ENCODE results near the gene NOC2L.

The NOC2L gene

DNA sequence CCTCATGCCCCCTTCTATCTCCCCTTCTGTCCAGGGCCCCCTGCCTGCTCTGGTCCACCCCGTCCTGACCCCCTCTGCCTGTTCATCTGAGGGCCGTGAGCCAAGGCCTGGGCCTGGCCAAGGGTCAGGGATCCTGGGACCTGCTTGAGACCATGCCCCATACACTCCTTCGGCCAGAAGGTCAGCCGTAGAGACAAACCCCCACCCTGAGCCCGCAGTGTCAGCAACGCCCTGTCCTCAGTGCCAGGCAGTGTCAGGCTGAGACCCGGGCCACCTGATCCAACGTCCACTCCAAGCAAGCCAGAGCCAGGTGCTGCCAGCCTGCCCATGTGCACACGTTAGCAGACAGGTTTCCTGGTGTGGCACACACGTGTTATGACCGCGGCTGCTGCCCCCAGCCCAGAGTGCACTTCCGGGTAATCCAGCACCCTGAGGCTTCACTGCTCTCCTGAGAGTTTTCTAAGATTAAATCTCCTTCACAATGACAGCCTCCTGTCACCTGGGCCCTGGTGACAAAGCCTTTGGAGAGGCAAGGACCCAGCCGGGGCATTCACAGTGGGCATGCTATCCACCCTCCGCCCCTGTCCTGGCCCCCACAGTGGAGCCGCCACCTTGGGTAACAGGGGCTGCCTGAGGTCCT is 45.4 kb downstream of the NOC2L start:
- DNase-seq: peak; percentile 31

DNA sequence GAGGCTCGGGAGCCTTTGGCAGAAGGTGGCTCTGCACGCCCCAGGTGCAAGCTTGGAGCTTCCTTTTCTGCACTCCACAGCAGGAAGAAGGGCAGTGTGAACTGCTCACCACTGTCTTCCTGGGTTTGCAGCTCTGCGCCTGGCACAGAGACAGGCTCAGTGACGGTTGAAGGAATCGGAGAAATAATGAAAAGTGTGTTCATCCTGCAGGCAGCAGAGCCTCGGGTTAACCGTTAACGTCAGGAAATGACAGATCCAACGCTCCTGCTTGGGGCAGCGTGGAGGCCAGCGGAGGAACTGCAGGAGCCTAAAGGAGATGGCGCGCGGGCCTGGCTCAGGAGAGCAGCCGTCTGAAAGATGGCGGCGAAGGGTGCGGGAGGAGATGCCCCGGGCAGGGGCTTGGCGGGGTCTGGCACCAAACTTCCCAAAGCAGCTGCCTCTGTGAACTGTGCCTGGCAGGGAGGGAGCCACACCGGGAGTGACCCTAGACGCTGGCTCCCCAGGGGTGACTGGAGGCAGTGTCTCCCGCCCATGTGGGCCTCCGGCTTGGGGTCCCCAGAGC is 46.2 kb downstream of the NOC2L start:
- no peak for DNase-seq

DNA sequence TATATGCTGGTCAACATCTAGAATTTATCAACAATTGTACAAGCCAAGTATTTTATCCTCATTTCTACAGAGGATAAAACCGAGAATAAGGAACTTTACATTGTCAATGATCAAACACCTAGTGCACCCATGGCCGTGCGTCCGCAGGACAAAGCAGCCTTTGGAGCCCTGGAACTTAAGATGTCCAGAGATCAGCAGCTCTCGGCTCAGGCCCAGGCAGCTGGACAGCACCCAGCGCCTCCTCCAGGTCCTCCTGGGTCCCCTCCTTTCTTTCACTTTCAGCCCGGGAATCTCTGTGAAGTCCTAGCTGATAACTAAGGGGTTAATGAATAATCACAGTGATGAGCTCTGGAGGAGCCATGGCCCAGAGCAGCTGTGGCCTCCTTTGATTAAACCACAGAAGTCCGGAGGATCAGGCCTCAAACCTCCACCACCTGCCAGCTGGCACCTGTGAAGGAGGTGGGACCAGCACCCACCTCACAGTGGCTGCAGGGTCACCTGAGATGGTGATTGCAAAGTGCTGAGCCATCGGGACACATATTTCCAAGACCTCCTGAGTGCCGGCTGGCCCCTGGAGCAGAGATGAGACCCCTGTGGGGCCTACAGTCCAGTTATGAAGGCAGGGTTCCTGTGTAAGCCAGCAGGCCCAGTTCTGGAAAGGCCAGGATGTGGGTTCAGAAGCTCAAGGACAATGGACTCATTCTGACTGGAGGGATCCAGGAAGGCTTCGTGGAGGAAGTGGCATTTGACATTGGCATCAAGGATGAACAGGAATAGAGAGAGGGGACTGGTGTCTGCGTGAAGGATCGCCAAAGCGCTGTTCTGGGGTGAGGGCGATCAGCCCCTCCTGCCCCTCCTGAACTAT is 46.9 kb downstream of the NOC2L start:
- DNase-seq: no peak

DNA sequence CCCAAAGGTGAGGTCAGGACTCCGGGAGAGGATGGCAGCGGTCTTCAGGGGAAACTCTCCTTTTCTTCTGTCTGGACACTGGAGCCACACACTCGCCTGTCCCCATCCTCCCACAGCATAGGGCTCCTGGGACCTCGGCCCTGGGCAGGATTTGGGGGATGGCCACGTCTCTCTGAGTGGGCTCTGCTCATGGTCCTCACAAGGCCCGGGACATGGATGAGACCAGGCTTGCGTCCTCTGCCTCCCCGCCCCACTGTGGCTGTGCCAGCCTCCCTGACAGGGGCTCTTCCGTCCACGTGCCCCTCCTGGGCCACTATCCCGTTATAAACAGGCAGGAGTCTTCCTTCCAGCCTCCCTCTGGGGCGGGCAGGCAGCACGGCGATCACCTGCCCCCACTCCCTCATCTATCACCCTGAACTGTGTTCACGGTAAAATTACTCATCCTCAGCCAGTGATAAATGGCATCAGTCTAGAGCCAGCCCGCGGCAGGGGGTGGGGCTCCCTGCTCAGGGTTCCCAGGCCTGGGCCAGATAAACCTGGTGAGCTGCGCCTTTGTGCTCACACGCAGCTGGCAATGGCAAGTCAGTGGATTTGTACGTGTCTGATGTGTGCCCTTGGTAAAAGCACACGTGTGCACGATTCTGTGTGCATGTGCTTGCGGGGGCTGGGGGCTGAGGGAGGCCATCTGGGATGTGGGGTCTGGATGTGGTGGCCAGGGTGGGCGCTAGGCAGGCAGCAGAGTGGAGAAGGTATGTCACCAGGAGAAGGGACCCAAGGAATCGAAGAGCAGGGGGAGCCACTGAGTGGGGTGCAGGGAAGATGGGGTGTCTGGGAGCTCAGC is 48.0 kb downstream of the NOC2L start:
- no peak for DNase-seq

DNA sequence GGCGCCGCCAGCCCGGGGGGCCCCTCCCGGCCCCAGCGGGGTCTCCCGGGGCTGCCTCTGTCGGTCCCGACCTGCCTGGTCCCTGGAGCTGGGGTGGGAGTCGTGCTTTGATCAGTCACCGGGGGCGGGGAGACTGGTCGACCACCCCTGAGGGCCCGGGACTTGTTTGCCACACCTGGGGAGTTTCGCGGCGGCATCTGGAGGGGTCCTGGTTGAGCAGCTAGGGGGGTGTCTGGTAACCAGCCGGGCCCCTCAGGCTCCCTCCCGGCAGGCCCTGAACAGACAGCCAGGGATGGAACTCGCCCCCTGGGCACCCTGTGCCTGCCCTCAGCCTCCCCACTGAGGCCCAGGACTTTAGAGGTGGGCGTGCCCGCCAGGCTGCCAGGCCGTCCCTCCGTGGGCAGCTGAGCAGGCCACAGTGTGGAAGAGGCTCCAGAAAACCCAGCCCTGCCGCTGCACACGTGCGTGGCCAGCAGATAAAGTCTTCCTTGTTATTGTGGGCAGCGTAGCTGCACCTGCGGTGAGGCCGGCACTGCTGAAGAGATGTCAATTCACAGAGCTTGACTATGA is 48.7 kb downstream of the NOC2L start:
- DNase-seq: no peak

DNA sequence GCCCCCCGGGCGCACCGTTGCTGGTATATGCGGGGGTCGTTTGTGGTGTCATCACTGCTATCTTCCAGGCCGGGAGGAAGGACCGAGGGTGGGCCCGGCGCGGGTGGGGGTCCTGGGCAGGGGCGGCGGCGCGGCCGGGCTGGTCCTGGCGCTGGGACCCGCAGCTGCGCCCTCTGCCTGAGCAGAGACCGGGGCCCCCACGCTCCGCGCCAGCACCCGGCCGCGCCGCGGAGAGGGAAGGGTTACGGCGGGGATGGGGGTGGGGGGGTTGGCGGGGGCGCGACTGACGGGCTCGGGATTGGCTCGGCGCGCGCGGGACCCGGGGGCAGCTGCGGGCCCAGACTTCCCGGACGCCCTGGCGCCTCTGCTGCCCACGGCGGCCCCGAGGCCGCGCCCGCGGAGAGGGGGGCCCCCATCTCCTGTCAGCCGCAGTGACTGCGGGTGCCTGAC is 49.2 kb downstream of the NOC2L start:
- DNase-seq: no peak

DNA sequence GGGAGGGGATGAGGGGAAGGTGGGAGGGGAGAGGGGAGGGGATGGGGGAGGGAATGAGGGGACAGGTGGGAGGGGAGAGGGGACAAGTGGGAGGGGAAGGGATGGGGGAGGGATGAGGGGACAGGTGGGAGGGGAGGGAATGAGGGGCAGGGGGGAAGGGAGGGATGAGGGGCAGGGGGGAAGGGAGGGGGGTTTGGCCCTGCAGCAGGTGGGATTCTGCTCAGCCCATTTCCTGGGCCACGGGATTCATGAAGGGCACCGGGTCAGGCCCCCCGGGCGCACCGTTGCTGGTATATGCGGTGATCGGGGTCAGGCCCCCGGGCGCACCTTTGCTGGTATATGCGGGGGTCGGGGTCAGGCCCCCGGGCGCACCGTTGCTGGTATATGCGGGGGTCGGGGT is 50.4 kb downstream of the NOC2L start:
- DNase-seq: no peak

DNA sequence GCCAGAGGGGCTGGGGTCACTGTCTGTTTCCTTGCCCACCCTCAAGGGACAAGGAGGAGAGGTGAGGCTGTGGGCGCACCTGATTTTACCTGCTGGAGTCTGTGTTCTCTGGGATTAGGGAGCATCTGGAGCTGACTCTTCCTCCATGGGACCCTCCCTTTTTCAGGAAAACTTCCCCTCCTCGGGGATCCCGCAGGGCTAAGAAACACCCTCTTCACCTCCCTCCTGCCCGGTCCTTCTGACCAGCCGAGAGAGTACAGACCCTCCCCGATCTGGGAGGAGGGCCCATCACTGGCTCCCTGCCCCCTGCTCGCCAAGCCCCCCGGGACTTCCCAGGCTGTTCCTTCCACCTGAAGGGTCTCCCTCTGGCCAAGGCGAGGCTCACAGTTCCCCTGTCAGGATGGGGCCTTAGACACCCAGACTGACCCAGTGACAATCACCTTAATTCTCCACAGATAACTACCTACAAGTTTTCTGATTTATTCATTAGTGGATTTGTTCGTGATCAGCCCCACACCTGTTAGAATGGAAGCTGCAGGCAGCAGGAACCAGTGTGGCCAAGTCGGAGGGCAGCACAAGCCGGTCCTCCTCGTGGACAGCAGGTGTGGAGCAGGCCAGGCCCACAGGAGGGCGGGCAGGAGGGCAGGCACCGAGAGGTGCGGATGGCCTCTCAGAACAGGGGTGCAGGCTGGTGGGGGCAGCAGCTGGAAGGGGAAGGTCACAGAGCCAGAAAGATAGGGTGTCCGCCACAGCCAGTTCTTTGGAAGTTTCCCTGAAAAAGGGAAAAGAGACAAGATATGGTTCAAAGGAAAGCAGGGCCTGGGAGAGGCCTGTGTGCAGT is 51.2 kb downstream of the NOC2L start:
- no peak for DNase-seq

DNA sequence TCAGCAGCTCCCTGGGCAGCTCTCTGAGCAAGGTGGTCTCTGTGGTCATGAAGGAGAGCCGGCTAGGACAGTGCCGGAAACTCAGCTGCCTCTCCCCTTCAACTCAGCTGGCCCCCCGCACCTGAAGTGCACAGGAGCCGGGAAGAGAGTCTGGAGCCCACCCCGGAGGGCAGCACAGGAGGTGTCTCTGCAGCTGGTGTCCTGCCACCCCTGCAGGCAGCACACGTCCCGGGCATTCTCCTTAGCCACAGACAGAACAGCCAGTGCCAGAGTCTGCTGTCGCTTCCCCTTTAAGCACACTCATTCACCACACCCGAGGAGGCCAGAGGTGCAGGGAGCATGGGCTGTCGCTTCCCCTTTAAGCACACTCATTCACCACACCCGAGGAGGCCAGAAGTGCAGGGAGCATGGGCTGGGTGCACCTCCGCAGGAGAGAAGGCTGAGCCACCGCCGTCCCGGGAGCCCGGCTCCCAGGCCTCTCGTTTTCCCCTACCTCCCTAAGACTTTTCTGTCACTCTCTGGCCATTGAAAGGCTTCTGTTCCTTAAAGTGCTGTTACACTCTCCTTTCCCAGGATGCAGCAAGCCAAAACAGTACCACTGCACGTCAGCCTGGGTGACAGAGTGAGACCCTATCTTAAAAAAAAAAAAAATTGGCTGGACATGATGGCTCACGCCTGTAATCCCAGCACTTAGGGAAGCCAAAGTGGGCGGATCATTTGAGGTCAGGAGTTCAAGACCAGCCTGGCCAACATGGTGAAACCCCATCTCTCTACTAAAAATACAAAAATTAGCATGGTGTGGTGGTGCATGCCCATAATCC is 52.2 kb downstream of the NOC2L start:
- no peak for DNase-seq

DNA sequence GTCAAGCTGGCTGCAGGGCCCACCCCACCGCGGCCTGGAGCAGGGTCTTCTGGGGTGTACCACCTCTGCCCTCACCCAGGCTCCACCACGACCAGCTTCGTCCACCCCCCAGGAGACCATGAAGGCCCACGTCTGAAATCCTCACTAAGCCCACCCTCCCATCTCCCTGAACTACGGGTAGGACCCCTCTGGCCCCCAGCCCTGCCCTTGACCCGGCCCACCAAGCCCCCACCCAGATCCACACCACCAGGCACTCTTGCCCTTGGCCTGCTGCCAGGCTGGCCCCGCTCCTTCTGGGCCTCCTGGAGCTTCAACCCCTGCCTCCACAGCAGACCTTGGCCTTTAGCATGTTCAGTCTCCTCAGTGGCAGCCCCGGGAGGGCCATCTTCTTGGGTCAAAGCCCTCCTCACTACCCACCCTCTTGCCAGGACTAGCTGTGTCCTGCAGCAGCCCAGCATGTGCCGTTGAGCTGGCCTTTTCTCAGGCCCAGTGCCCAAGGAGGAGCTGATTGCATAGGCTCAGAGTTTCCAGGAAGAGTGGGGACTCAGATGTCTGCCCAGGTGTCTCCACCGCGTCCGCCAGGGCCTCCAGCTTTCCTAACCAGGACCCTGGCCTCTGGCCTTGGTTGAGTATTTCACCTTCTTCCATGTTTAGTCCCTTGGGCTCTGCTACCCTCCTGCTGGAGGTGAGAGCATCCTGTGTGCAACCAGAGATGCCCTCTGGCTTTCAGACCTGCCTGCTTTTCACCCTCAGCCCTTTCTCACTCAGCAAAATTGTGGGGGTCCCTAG is 53.1 kb downstream of the NOC2L start:
- DNase-seq: no peak

DNA sequence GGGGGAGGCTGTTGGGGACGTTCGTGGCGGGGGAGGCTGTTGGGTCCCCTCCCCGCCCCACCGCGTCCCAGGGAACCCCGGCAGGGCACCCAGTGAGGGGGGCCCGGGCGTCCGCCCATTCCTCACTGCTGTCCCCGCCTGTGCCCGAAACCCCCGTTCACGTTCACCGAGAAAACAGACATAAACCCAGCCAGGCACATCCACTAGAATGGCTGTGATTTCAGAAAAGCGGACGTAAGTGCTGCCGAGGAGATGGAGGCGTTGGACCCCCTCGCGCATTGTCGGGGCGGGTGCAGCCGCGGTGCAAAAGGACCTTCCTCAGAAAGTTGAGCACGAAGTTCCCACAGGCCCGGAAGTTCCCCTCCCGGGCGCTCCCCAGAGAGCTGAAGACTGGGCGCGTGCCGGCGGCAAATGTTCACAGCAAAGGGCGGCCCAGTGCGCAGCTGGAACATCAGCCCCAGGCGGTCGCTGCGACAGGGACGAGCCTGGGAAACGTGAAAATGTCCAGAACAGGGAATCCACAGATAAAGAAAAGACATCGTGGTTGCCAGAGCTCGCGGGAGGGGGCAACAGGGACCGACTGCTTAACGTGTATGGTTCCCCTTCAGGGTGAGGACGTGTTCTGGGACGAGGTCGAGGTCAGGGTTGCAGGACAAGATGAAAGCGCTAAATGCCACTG is 53.8 kb downstream of the NOC2L start:
- peak; percentile 24 for DNase-seq

DNA sequence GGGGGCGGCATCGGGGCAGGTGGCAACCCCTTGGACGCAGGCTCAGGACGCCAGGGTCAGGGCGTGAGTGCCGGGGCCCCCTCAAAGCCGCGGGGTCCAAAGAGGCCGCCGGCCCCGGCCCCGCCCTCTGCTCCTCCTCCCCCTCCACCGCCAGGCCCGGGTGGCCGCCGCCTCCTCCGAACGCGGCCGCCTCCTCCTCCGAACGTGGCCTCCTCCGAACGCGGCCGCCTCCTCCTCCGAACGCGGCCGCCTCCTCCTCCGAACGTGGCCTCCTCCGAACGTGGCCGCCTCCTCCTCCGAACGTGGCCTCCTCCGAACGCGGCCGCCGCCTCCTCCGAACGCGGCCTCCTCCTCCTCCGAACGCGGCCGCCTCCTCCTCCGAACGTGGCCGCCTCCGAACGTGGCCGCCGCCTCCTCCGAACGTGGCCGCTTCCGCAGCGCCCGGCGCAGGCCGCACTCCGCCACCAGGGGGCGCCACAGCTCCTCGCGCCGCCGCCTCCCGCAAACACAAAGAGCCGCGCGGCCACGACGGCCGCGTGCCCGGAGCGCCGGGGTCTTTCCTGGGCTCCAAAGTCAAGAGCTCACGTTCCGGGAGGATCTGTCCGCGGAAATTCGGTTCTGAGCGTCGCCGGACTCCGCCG is 54.6 kb downstream of the NOC2L start:
- peak; percentile 73 for DNase-seq

DNA sequence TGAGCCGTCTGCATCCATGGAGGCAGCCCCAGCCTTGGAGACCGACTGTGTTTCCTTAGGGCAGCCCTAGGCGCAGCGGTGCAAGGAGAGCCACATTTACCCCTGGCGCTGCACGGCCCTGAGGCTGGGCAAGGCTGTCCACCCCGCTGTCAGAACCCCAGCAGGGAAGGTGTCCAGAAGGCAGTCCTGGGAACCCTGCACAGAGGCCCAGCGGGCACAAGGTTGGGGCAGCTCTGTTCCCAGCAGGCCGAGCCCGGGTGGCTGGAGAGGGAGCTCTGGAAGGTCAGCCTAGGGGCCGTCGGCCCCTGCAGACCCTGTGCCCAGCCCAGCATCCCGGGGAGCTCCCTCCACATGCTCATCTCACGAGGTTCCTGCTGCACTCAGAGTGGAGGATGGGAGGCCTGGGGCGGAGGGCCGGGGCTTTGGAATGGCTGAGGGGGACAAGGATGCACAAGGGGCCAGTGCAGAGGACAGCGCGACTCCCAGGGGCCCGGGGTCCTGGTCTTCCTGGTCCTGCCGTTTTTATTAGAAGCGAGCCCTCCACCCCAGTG is 55.3 kb downstream of the NOC2L start:
- DNase-seq: no peak

DNA sequence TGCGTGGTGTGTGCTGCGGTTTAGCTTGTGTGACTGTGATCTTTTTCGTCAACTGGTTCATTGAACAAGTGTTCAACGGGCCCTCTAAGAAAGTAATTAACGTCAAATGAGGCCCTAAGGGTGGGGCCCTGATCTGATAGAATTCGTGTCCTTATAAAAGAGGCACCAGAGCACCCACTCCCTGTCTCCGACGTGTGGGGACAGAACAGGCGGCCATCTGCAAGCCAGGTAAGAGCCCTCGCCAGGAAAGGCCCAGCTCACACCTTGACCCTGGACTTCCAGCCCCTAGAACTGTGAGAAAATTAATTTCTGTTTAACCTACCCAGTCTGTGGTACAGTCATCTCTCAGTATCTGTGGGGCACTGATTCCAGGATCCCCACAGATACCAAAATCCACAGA is 55.8 kb downstream of the NOC2L start:
- no peak for DNase-seq

DNA sequence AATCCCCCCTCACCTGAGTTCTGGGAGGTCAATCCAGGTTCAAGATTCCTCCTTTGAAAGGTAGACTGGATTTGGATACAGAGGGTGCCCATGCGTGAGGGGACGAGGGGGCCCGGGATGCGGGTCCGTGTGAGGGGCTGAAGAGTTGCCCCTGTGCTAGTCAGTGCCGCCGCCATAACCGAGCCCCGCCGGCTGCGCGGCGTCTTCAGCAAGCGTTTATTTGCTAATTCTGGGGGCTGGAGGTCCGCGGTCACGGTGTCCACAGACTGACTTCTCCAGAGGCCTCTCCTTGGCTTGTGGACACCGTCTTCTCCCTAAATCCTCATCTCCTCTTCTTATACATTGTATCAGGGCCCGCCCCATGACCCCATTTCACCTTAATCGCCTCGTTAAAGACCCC is 56.3 kb downstream of the NOC2L start:
- no peak for DNase-seq

DNA sequence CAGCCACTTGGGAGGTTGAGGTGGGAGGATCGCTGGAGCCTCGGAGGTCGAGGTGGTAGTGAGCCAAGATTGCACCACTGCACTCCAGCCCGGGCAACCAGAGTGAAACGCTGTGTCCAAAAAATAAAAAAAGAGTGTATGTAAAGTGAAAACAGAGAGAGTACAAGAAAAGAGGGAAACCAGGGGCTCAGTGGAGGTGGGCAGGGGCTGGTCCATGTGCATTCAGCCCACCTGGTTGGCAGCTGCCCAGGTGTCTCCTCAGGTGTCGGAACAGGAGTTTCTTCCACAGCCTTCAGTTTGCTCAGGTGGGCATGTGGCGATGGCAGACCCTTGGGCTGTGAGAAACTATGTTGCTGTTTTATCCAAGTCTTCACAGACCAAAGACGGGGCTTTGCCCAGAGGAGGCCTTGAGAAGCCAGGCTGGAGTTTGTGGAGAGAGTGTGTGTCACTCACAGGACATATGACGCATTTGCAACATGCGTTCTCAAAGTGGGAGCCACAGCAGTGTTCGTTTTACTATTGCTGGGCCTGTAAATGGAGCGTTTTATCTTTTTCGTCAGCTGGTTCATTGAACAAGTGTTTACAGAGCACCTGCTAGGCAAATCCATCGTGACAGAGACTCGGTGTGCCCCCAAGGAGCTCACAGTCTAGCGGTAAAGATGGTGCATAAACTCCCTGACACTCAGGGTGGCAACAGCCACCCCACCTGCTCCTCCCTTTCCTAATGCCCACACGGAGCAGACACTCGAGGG is 57.8 kb downstream of the NOC2L start:
- no peak for DNase-seq

DNA sequence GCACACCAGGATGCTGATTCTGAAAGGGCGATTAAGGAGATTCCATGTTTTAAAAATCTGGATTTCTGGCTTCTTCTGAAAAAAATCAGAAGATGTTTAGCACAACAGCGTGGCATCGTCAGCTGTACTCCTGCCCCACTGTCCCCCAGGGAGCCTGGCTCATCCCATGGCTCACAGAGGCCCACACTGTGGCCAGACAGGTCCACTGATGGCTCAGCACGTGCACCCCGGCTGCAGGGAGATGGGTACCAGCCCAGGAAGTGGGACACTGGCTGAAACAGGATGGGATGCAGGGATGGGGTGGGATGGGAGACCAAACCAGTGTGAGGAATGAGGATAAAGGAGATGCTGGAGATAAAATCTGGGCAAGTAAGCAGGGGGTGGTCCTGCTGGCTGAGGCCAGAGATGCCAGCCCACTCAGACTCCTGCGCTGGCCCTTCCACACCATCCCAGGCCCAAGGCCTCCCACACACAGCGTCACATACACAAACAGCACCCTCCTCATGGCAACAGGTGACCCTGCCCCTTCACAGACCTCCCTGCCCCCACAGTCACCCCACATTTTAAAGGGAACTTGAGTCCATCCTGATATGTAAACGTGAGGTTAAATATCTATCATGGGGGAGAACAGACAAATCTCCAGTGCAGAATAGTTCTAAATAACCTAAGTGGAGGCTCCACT is 59.3 kb downstream of the NOC2L start:
- DNase-seq: no peak
